GM12878 (cell line): ENCODE measurements around the gene NUMB. TPM values are rescaled to one million over a fixed set of nuclear protein-coding genes. Genes with fewer than 3 reads are reported as not detected.

Source experiments
- ATAC-seq: fragments of 200-7000 bp; cut with Tn5 transposase; 3 replicates; pipeline ENCODE4 v1.9.1; 2020; ENCODE audit warnings: mild to moderate bottlenecking, moderate library complexity
- BruUV-seq: library from RNA; stranded (reverse); fragments of 400-500 nt; replicated peaks from 2 replicates; lab custom pipeline; 2021; lab: Mats Ljungman, UMichigan
- CTCF ChIA-PET: fragments of 300-600 bp; sonication (Branson Sonifier 250); formaldehyde crosslinking; extraction: SDS; loops from one replicate; lab custom pipeline; 2021; ENCODE audit warnings: inconsistent platforms; lab: Yijun Ruan, JAX
- POLR2A ChIA-PET: fragments of 350-600 bp; formaldehyde crosslinking; extraction: SDS; loops from one replicate; lab custom pipeline; 2021; ENCODE audit warnings: inconsistent platforms; lab: Charles Lee
- RAD21 ChIA-PET: fragments of 300-600 bp; sonication (Branson Sonifier 250); formaldehyde crosslinking; loops from one replicate; lab custom pipeline; 2023; ENCODE audit warnings: antibody characterized with exemption; ENCODE audit not compliant: unreplicated experiment; lab: Charles Lee
- SMC1A ChIA-PET: fragments of 300-600 bp; sonication (Branson Sonifier 250); formaldehyde crosslinking; loops from one replicate; lab custom pipeline; 2023; ENCODE audit not compliant: unreplicated experiment, uncharacterized antibody; lab: Charles Lee
- DNase-seq: peaks from one replicate; pipeline ENCODE4 v3.0.0-alpha.2; 2011; ENCODE audit warnings: low read depth, low spot score
- FAIRE-seq: peaks from 3 replicates; lab custom pipeline; 2011; peaks lifted over from hg19 to GRCh38; lab: Jason Lieb, UNC
- H2AFZ ChIP-seq: 2 replicates; pipeline ENCODE4 v1.6.0; 2011; ENCODE audit warnings: low read depth, low read length, control low read depth; ENCODE audit not compliant: control insufficient read depth
- H3K27ac ChIP-seq: 2 replicates; pipeline ENCODE4 v1.5.1; 2011; ENCODE audit warnings: control low read depth; ENCODE audit not compliant: control insufficient read depth, insufficient read depth
- H3K27me3 ChIP-seq, 2 experiments: replicated peaks in 1 of 2; 2 replicates each; pipeline versions ENCODE4 v1.6.0 to v1.6.1; 2011; ENCODE audit warnings: low read length in 1 of 2; ENCODE audit not compliant: control insufficient read depth in 2 of 2, insufficient read depth in 2 of 2
- H3K36me3 ChIP-seq, 2 experiments: 2 replicates each; pipeline ENCODE4 v1.5.1; 2011; ENCODE audit warnings: low read length in 1 of 2; ENCODE audit not compliant: control insufficient read depth in 2 of 2, insufficient read depth in 2 of 2
- H3K4me1 ChIP-seq: 2 replicates; pipeline ENCODE4 v1.6.1; 2011; ENCODE audit warnings: mild to moderate bottlenecking, low read length, moderate library complexity, mixed read lengths; ENCODE audit not compliant: control insufficient read depth, insufficient read depth
- H3K4me2 ChIP-seq: 2 replicates; pipeline ENCODE4 v1.6.0; 2011; ENCODE audit warnings: control low read depth; ENCODE audit not compliant: control insufficient read depth, insufficient read depth
- H3K4me3 ChIP-seq: fragments of 200-600 bp; sonication (generic); 2 replicates; pipeline ENCODE4 v1.5.1; 2016
- H3K79me2 ChIP-seq: 2 replicates; pipeline ENCODE4 v1.6.0; 2011; ENCODE audit warnings: low read length; ENCODE audit not compliant: control insufficient read depth, insufficient read depth
- H3K9ac ChIP-seq: 2 replicates; pipeline ENCODE4 v1.8.0; 2011; ENCODE audit warnings: low read length, control low read depth, mixed read lengths; ENCODE audit not compliant: control insufficient read depth, insufficient read depth
- H3K9me3 ChIP-seq: replicated peaks from 3 replicates; pipeline ENCODE4 v1.5.1; 2011; ENCODE audit warnings: mild to moderate bottlenecking, low read length; ENCODE audit not compliant: control insufficient read depth, insufficient read depth
- H4K20me1 ChIP-seq: 2 replicates; pipeline ENCODE4 v1.6.0; 2011; ENCODE audit not compliant: control insufficient read depth, insufficient read depth
- ATF7 ChIP-seq: fragments of 450-650 bp; IDR thresholded peaks from 2 replicates; pipeline ENCODE4 v1.6.1; 2016; ENCODE audit warnings: low read depth, mild to moderate bottlenecking
- BACH1 ChIP-seq: fragments of 450-650 bp; IDR thresholded peaks from 2 replicates; pipeline ENCODE4 v1.6.1; 2017; ENCODE audit warnings: mild to moderate bottlenecking, borderline replicate concordance
- BCL11A ChIP-seq: IDR thresholded peaks from 2 replicates; pipeline ENCODE4 v1.6.1; 2011; ENCODE audit warnings: low read depth, low read length
- BHLHE40 ChIP-seq, 2 experiments: fragments of 450-650 bp in 1 of 2; IDR thresholded peaks; 2 replicates each; pipeline ENCODE4 v1.6.1; 2011 to 2017; ENCODE audit warnings: low read depth in 2 of 2, borderline replicate concordance in 1 of 2, improper control_type of control experiment in 1 of 2, low read length in 1 of 2, mild to moderate bottlenecking in 1 of 2
- CEBPB ChIP-seq, 2 experiments: fragments of 150-350 bp in 1 of 2; IDR thresholded peaks; 2 replicates each; pipeline ENCODE4 v1.6.1; 2012 to 2014; ENCODE audit warnings: low read depth in 2 of 2, low read length in 2 of 2, borderline replicate concordance in 1 of 2, inconsistent platforms in 1 of 2
- DPF2 ChIP-seq: fragments of 450-650 bp; IDR thresholded peaks from 2 replicates; pipeline ENCODE4 v1.6.1; 2017; ENCODE audit warnings: mild to moderate bottlenecking
- EED ChIP-seq: sonication (generic); IDR thresholded peaks from 2 replicates; pipeline ENCODE4 v1.6.1; 2016; ENCODE audit warnings: antibody characterized with exemption, low read depth
- IRF4 ChIP-seq: IDR thresholded peaks from 2 replicates; pipeline ENCODE4 v1.6.1; 2011; ENCODE audit warnings: low read depth, low read length
- MTA2 ChIP-seq: fragments of 450-650 bp; IDR thresholded peaks from 2 replicates; pipeline ENCODE4 v1.6.1; 2016; ENCODE audit warnings: low read depth, mild to moderate bottlenecking, moderate library complexity
- PML ChIP-seq: IDR thresholded peaks from 2 replicates; pipeline ENCODE4 v1.6.1; 2012; ENCODE audit warnings: low read length, inconsistent platforms
- RUNX3 ChIP-seq: IDR thresholded peaks from 2 replicates; pipeline ENCODE4 v1.6.1; 2012; ENCODE audit warnings: low read length, inconsistent platforms
- ZNF24 ChIP-seq: fragments of 450-650 bp; IDR thresholded peaks from 2 replicates; pipeline ENCODE4 v1.6.1; 2017; ENCODE audit warnings: antibody characterized with exemption, mild to moderate bottlenecking
- WGBS: methylation state at CpG from one replicate; pipeline ENCODE4 v1.1.6; 2016; ENCODE audit warnings: low lambda C conversion rate; ENCODE audit not compliant: insufficient replicate concordance, insufficient coverage; ENCODE audit errors: missing lambda C conversion rate; 5-methylcytosine and 5-hydroxymethylcytosine counted together
- in situ Hi-C: fragments of 300-500 bp; cut with MboI; formaldehyde crosslinking; loops from 9 replicates; pipeline ENCODE4 v1.14.3; 2018; ENCODE audit warnings: mixed read lengths
- intact Hi-C: fragments of 100-400 bp; cut with micrococcal nuclease; formaldehyde crosslinking; loops from one replicate; pipeline ENCODE4 v1.14.2; 2022; ENCODE audit not compliant: unreplicated experiment
- polyA plus RNA-seq, 11 experiments: library from polyadenylated mRNA; depleted of rRNA in 4 of 11; unstranded in 6 of 11; stranded (reverse) in 5 of 11; fragments of >200 nt; fragmentation: Nextera tagmentation in 4 of 11; fragmentation: Illumina TruSeq in 1 of 11; extraction: Ambion mirVana in 4 of 11; extraction: Trizol in 1 of 11; gene quantifications; 1 replicate in 1 of 11; 2 replicates in 10 of 11; pipeline versions ENCODE4 v1.2.1 to v1.2.3, GENCODE V29; 2011 to 2016; ENCODE audit warnings: inconsistent platforms in 2 of 11, missing spikeins in 2 of 11, low read depth in 1 of 11
- total RNA-seq, 4 experiments: library from RNA; depleted of rRNA in 3 of 4; stranded (reverse); fragments of >200 nt in 3 of 4; fragmentation: Illumina TruSeq in 1 of 4; extraction: Trizol in 1 of 4; gene quantifications; 2 replicates each; pipeline versions ENCODE4 v1.2.1 to v1.2.3, GENCODE V29; 2013 to 2021

The NUMB gene
- total and polyA plus RNA-seq, 10 of the 15 experiments (the other 5 are each of a cell fraction or from before 2014, with no cell fraction given): 22.0 to 147 (median 48.9) TPM

- TF ChIP-seq BACH1 (no peak; the same call in 1 of the 2 replicates), RUNX3 (peak; percentile 96), BCL11A (peak; percentile 93), BHLHE40 (IDR thresholded peaks at IDR 0.05; ENCODE audit: borderline replicate concordance in 1 of 2, low read depth in 2 of 2, low read length in 1 of 2) (peak in 1 of 2 experiments; percentile 23; a peak in 2 of 4 replicates), ATF7 (no peak; the same call in 1 of the 2 replicates), MTA2 (peak; percentile 80), ZNF24 (no peak; the same call in 1 of the 2 replicates), CEBPB (IDR thresholded peaks at IDR 0.05; ENCODE audit: borderline replicate concordance in 1 of 2, low read depth in 2 of 2, low read length in 2 of 2) (0 out of 4 replicates have a peak, but pooled peaks of 1 of the 2 experiments have one; percentile 38), IRF4 (peak; percentile 96), DPF2 (peak; percentile 94)
Measured at GRCh38 chr14:73290279-73290678, 168.1 kb downstream of the NUMB start (continued).

- in situ Hi-C loops (loop anchor here (5.0 kb wide), 1 partner anchor 178 kb away; no protein-coding TSS in a partner anchor), intact Hi-C loops (loop anchor here (5.0 to 10.0 kb wide), 2 partner anchors 42 to 125 kb away; no protein-coding TSS in a partner anchor)
- Histone ChIP-seq H3K9ac (no peak overlapping the region), H3K4me1 (peaks cover 35% of the 10 kb centered on the region), H3K27me3 (no peaks in the 10 kb centered on the region), H3K9me3 (no peaks in the 10 kb centered on the region), H2AFZ (no peak overlapping the region), H4K20me1 (no peaks in the 10 kb centered on the region), H3K27ac (peak overlapping the region; percentile 55; the same call in 1 of the 2 replicates), H3K36me3 (no peaks in the 10 kb centered on the region; a peak in 1 of 4 replicates), H3K4me3 (peak overlapping the region; percentile 20; the same call in 1 of the 2 replicates), H3K4me2 (peak overlapping the region; percentile 80), H3K79me2 (no peaks in the 10 kb centered on the region)
- 41% methylated on average over 3 of the region's 3 CpGs for WGBS
- ATAC-seq (peak; percentile 2; the same call in 2 of the 3 replicates), DNase-seq (no peak), FAIRE-seq (no peak)
- no TSS peak for BruUV-seq
- TF ChIP-seq EED (no peak), PML (no peak)
- ChIA-PET POLR2A (interaction anchor here (0.5 to 2.7 kb wide), 11 partner anchors 8 to 188 kb away, joined by 3 to 18 read pairs (median 5); partner anchors contain the start of gene NUMB), RAD21 (interaction anchor here (0.8 to 12.0 kb wide), 21 partner anchors 14 to 201 kb away, joined by 3 to 591 read pairs (median 4); partner anchors contain the start of genes NUMB and RIOX1), SMC1A (interaction anchor here (0.7 to 5.9 kb wide), 30 partner anchors 8 to 279 kb away, joined by 3 to 42 read pairs (median 5); partner anchors contain the start of genes ACOT2, PAPLN and ZFYVE1), CTCF (interaction anchor here (0.7 to 3.8 kb wide), 12 partner anchors 11 to 188 kb away, joined by 3 to 17 read pairs (median 5); no protein-coding TSS in a partner anchor)
Measured at GRCh38 chr14:73289729-73290128, 168.6 kb downstream of the NUMB start.
